ENCODE results near the gene ADGRB3.

DNA sequence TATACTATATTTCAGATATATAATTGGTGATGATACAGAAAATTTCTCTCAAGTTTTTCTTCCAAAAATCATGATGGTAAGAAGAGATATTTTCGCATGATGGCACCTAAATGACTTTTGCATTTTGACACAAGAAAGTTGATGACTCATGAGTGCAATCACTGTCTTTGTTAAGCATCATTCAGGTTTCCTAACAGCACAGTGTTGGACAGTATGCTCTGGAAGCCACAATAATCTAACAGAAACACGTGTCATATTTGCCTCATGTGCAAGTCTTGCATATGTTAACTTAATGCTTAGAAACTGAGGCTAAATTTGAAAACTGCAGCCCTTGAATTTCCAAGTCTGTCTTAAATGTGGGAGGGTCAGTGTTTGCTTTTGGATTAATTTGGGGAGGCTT, 628.2 kb downstream of the ADGRB3 start:
- TF ChIP-seq, protein P1, sequence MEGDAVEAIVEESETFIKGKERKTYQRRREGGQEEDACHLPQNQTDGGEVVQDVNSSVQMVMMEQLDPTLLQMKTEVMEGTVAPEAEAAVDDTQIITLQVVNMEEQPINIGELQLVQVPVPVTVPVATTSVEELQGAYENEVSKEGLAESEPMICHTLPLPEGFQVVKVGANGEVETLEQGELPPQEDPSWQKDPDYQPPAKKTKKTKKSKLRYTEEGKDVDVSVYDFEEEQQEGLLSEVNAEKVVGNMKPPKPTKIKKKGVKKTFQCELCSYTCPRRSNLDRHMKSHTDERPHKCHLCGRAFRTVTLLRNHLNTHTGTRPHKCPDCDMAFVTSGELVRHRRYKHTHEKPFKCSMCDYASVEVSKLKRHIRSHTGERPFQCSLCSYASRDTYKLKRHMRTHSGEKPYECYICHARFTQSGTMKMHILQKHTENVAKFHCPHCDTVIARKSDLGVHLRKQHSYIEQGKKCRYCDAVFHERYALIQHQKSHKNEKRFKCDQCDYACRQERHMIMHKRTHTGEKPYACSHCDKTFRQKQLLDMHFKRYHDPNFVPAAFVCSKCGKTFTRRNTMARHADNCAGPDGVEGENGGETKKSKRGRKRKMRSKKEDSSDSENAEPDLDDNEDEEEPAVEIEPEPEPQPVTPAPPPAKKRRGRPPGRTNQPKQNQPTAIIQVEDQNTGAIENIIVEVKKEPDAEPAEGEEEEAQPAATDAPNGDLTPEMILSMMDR (IDR thresholded peaks at IDR 0.05): no peak
- no peak for TF ChIP-seq SMC3 (IDR thresholded peaks at IDR 0.05; ENCODE audit: low read depth, low read length)
- TF ChIP-seq RAD21 (IDR thresholded peaks at IDR 0.05; ENCODE audit: low read length): no peak
- TF ChIP-seq, protein P2, sequence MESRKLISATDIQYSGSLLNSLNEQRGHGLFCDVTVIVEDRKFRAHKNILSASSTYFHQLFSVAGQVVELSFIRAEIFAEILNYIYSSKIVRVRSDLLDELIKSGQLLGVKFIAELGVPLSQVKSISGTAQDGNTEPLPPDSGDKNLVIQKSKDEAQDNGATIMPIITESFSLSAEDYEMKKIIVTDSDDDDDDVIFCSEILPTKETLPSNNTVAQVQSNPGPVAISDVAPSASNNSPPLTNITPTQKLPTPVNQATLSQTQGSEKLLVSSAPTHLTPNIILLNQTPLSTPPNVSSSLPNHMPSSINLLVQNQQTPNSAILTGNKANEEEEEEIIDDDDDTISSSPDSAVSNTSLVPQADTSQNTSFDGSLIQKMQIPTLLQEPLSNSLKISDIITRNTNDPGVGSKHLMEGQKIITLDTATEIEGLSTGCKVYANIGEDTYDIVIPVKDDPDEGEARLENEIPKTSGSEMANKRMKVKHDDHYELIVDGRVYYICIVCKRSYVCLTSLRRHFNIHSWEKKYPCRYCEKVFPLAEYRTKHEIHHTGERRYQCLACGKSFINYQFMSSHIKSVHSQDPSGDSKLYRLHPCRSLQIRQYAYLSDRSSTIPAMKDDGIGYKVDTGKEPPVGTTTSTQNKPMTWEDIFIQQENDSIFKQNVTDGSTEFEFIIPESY (IDR thresholded peaks at IDR 0.05; ENCODE audit: borderline replicate concordance, low read depth): no peak
